Effector memory CD4-positive, alpha-beta T cell (primary cell): Measurements from ENCODE around the gene GAMT.

Experiments
- DNase-seq, 3 donors: peaks; one replicate each; pipeline ENCODE4 v3.0.0-alpha.2; 2020
- H3K27ac ChIP-seq: 2 replicates; pipeline ENCODE4 v1.7.0; 2013; ENCODE audit warnings: mild to moderate bottlenecking, low read length, moderate library complexity; ENCODE audit not compliant: insufficient read depth, poor library complexity, severe bottlenecking
- H3K27me3 ChIP-seq: replicated peaks from 2 replicates; pipeline ENCODE4 v1.7.0; 2013; ENCODE audit warnings: mild to moderate bottlenecking, low read length; ENCODE audit not compliant: insufficient read depth, control insufficient read depth, poor library complexity, severe bottlenecking
- H3K36me3 ChIP-seq: 2 replicates; pipeline ENCODE4 v1.7.0; 2013; ENCODE audit warnings: mild to moderate bottlenecking, low read length, moderate library complexity; ENCODE audit not compliant: control insufficient read depth, insufficient read depth
- H3K4me1 ChIP-seq: 2 replicates; pipeline ENCODE4 v1.7.0; 2013; ENCODE audit warnings: low read length, mild to moderate bottlenecking; ENCODE audit not compliant: control insufficient read depth, insufficient read depth, poor library complexity, severe bottlenecking
- H3K4me3 ChIP-seq: 2 replicates; pipeline ENCODE4 v1.7.0; 2013; ENCODE audit warnings: low read length, low read depth, mild to moderate bottlenecking; ENCODE audit not compliant: insufficient read depth, poor library complexity, severe bottlenecking
- H3K9me3 ChIP-seq: 2 replicates; pipeline ENCODE4 v1.7.0; 2013; ENCODE audit warnings: mild to moderate bottlenecking, low read length, moderate library complexity; ENCODE audit not compliant: control insufficient read depth

The GAMT gene

DNA sequence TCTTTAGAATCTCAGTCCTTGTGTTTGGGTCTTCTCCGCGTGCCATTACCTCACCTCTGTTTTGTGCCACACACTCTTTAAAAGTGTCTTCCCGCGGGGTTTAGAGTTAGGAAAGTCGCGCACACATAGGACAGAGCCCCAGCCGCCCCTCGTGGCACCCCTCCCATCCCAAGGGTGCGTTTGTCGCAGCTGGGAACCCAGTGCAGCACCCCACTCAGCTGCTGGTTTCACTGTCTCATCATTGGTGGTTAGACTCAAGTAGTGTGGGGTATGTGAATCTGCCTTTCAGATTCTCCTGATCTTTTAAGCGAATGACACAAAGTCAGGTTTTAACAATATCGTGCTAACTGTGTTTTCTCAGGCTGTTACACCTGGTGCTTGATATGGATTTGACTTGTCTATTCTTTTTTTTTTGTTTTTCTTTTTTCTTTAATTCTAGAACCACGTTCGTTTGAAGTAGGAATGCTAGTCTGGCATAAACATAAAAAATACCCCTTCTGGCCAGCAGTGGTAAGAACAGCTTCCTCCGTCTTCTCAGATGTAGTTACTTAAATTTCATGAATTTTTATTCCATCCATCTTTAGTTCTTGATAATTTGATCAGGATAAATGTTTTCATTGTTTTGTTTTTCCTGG is 37.2 kb downstream of the GAMT start:
- no peak for DNase-seq
- no peaks in the 10 kb centered on the region for H3K27me3 ChIP-seq
- no peak overlapping the region for H3K4me3 ChIP-seq
- H3K9me3 ChIP-seq = no peaks in the 10 kb centered on the region
- peaks cover 6% of the 10 kb centered on the region for H3K36me3 ChIP-seq
- peaks cover 7% of the 10 kb centered on the region for H3K4me1 ChIP-seq
- H3K27ac ChIP-seq = no peak overlapping the region

GRCh38 chr19:1363599-1363998 is 37.7 kb downstream of the GAMT start:
- no peak overlapping the region for H3K4me3 ChIP-seq
- peaks cover 7% of the 10 kb centered on the region for H3K4me1 ChIP-seq
- no peak overlapping the region for H3K27ac ChIP-seq
- H3K36me3 ChIP-seq = peaks cover 10% of the 10 kb centered on the region
- peak in 1 of 3 donors; percentile 23 for DNase-seq
- H3K9me3 ChIP-seq = no peaks in the 10 kb centered on the region
- no peaks in the 10 kb centered on the region for H3K27me3 ChIP-seq

DNA sequence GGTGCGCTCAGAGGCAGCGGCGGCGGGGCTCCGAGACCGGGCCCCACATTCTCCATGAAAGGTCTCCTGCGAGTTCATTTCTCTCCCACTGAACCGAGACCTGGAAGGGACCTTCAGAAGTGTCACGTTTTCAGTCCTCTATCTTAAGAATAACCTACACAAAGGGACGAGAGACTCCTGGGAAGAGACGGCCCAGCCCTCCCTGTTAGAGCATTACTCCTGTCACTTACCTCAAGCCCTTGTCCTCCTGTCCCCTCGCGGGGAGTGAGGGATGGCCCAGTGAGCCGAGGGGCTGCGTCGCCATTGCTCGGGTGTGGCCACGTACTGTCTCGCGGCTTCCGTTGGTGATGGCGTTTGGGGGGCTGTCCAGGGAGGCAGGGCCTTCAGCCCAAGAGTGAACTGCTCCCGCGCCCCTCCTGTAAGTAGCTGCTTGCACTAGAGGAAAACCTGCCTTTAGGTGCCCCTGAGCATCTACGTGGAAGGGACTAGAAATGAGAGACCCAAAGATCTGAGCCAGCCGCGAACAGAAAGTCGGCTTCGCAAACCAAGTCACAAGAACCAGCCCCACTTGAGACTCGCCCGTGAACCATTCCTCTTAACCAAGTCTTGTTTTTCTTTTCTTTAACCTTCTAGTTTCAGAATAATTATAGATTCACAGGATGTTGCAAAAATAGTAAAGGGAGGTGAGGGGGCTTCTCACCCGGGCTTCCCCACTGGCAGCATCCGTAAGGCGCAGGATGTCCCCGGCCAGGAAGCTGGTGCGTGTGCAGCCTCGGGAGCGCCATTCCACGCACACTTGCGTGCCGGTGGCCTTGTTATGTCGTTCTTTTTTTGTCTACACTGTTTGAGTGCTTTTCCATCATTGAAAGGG is 38.7 kb downstream of the GAMT start:
- peaks cover 7% of the 10 kb centered on the region for H3K4me1 ChIP-seq

DNA sequence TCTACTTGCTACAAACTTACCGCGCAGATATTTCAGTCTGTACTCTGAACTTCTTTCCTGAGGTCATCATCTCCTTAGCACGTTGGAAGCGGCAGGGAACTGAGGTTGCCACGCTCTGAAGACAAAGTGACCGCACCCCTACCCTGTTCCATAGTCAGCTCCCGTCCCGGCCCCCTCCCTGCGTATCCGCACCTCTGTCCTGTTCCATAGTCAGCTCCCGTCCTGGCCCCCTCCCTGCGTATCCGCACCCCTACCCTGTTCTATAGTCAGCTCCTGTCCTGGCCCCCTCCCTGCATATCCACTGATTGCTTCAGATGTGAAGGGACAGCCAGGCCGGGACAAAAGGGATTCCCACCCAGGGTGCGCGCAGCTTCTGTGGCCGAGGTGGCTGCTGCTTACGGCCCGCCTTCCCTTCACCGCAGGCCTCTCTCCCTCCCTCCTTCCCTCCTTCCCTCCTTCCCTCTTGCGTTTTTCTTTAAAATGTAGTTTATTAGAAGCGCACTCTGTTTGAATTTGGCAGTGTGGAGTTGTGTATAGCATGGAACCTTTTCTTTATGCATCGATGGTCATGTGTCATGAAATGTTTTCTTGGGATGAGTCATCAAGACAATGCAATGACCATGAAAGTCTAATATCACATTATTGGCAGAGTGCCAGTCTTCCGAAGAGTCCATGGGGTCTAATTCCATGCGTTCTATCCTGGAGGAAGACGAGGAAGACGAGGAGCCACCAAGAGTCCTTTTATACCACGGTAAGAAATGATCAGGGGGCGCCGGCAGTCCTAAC is 39.5 kb downstream of the GAMT start:
- H3K4me1 ChIP-seq = peaks cover 7% of the 10 kb centered on the region
- DNase-seq = no peak
- peaks cover 18% of the 10 kb centered on the region for H3K36me3 ChIP-seq
- H3K4me3 ChIP-seq = no peak overlapping the region
- no peak overlapping the region for H3K27ac ChIP-seq
- no peaks in the 10 kb centered on the region for H3K9me3 ChIP-seq
- H3K27me3 ChIP-seq = no peaks in the 10 kb centered on the region

More for the DNA sequence above, 38.7 kb downstream of the GAMT start:
- Histone ChIP-seq H3K27me3 (no peaks in the 10 kb centered on the region), H3K9me3 (no peaks in the 10 kb centered on the region), H3K27ac (no peak overlapping the region), H3K36me3 (peaks cover 14% of the 10 kb centered on the region), H3K4me3 (no peak overlapping the region)
- DNase-seq = no peak

GRCh38 chr19:1360818-1361461 is 40.4 kb downstream of the GAMT start:
- peaks cover 7% of the 10 kb centered on the region for H3K4me1 ChIP-seq

GRCh38 chr19:1360126-1360817 is 41.1 kb downstream of the GAMT start:
- Histone ChIP-seq H3K27me3 (no peaks in the 10 kb centered on the region), H3K36me3 (peaks cover 15% of the 10 kb centered on the region), H3K27ac (no peak overlapping the region), H3K4me1 (peaks cover 13% of the 10 kb centered on the region), H3K4me3 (no peak overlapping the region), H3K9me3 (no peaks in the 10 kb centered on the region)
- no peak for DNase-seq

More at GRCh38 chr19:1360818-1361461, 40.4 kb downstream of the GAMT start:
- no peaks in the 10 kb centered on the region for H3K27me3 ChIP-seq
- no peaks in the 10 kb centered on the region for H3K9me3 ChIP-seq
- peaks cover 15% of the 10 kb centered on the region for H3K36me3 ChIP-seq
- H3K27ac ChIP-seq = no peak overlapping the region
- no peak overlapping the region for H3K4me3 ChIP-seq
- no peak for DNase-seq

DNA sequence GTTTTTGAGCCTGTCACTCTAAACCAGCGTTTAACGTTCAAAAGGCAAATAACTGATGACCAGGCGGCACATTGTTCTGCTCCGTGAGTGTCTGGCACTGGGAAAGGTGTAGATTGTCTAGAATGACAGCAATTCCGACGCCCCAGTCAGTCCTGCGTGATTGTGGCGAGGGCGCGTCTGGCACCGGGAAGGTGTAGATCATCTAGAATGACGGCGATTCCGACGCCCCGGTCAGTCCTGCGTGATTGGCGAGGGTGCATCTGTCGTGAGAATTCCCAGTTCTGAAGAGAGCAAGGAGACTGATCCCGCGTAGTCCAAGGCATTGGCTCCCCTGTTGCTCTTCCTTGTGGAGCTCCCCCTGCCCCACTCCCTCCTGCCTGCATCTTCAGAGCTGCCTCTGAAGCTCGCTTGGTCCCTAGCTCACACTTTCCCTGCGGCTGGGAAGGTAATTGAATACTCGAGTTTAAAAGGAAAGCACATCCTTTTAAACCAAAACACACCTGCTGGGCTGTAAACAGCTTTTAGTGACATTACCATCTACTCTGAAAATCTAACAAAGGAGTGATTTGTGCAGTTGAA is 43.7 kb downstream of the GAMT start:
- H3K9me3 ChIP-seq = no peaks in the 10 kb centered on the region
- H3K27ac ChIP-seq = no peak overlapping the region
- DNase-seq = no peak
- peaks cover 15% of the 10 kb centered on the region for H3K36me3 ChIP-seq
- H3K4me1 ChIP-seq = peaks cover 8% of the 10 kb centered on the region
- no peaks in the 10 kb centered on the region for H3K27me3 ChIP-seq
- no peak overlapping the region for H3K4me3 ChIP-seq

- Histone ChIP-seq H3K4me3 (no peak overlapping the region), H3K9me3 (no peaks in the 10 kb centered on the region), H3K27ac (no peak overlapping the region), H3K4me1 (peaks cover 8% of the 10 kb centered on the region), H3K27me3 (no peaks in the 10 kb centered on the region), H3K36me3 (peaks cover 15% of the 10 kb centered on the region)
- no peak for DNase-seq
These were observed 44.9 kb downstream of the GAMT start for GRCh38 chr19:1356508-1356865.
